Measurements from ENCODE around the gene TXNL4A.

TXNL4A gene, protein sequence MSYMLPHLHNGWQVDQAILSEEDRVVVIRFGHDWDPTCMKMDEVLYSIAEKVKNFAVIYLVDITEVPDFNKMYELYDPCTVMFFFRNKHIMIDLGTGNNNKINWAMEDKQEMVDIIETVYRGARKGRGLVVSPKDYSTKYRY

DNA sequence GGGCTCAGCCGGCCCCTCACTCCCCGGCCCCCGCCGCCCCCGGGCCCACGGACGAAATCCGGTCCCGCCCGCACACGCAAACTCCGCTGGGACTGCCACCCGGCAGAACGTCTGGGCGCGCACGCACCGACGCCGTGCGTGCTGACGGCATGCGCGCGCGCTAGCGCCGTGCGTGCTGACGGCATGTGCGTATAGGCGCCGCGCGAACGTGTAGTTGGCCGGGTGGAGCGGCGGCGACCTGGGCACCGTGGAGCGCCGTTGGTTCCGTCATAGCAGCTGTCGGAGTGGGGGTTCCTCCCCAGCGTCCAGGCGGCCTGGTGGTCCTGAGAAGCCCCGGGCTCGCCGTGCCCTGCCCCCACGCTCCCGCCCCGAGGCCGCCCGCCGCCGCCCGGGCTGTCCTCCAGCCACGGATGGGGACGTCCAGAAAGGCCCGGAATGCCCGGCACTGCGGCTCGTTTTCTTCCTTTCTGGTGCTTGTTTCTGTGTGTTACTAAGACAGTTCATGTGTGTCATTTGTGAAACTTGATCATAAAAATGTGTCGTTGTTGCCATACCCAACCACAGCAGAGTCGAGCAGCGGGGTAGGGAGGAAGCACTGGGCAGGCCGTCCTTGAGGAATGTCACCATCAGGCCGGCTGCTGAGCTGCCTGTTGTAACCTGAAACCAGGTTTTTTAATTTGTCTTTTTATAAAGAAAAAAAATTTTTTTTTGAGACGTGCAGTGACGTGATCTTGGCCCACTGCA is at the start of gene TXNL4A:
TSS of gene TXNL4A (minus strand) at position 113 of the 744 bp plus-strand sequence. CDS start 171 bp downstream, outside the sequence.
- Histone ChIP-seq H3K27ac (peak within 1 kb of the TSS; percentile 88), H3K4me1 (ENCODE audit: low read depth, poor library complexity, severe bottlenecking) (peaks cover 25% of the 10 kb centered on the region), H3K9ac (peak within 1 kb of the TSS; percentile 96), H3K36me3 (ENCODE audit: insufficient read depth) (no peaks in the 10 kb centered on the region), H3K4me2 (peak within 1 kb of the TSS; percentile 86), H3K4me3 (IDR thresholded peaks at IDR 0.05; ENCODE audit: insufficient read depth, low read depth, low read length) (peak within 1 kb of the TSS; percentile 7), H2AFZ (ENCODE audit: low read depth) (peak within 1 kb of the TSS; percentile 88), H3K27me3 (ENCODE audit: insufficient read depth, low read depth) (no peaks in the 10 kb centered on the region), H4K20me1 (ENCODE audit: insufficient read depth) (peaks cover 20% of the 10 kb centered on the region), H3K79me2 (ENCODE audit: insufficient read depth, low read depth) (peaks cover 47% of the 10 kb centered on the region)
- TF ChIP-seq, protein P1, sequence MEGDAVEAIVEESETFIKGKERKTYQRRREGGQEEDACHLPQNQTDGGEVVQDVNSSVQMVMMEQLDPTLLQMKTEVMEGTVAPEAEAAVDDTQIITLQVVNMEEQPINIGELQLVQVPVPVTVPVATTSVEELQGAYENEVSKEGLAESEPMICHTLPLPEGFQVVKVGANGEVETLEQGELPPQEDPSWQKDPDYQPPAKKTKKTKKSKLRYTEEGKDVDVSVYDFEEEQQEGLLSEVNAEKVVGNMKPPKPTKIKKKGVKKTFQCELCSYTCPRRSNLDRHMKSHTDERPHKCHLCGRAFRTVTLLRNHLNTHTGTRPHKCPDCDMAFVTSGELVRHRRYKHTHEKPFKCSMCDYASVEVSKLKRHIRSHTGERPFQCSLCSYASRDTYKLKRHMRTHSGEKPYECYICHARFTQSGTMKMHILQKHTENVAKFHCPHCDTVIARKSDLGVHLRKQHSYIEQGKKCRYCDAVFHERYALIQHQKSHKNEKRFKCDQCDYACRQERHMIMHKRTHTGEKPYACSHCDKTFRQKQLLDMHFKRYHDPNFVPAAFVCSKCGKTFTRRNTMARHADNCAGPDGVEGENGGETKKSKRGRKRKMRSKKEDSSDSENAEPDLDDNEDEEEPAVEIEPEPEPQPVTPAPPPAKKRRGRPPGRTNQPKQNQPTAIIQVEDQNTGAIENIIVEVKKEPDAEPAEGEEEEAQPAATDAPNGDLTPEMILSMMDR (conservative IDR thresholded peaks at IDR 0.05; ENCODE audit: low read depth, low read length), result no peak

DNA sequence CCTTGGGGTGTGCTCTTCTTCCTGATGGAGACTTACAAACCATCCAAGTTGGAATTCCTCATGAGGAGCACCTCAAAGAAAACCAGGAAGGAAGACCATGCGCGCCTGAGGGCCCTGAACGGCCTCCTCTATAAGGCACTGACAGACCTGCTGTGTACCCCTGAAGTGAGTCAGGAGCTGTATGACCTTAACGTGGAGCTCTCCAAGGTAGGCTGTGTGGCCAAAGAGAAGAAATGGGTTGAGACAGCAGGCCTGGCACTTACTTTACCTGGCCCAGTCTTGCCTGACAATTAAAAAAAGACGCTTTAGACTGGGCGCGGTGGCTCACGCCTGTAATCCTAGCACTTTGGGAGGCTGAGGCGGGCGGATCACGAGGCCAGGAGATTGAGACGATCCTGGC is 48.9 kb upstream of the TXNL4A start:
- Histone ChIP-seq H3K4me2 (no peak overlapping the region), H3K79me2 (ENCODE audit: insufficient read depth, low read depth) (peaks cover 22% of the 10 kb centered on the region), H2AFZ (ENCODE audit: low read depth) (no peak overlapping the region), H3K36me3 (ENCODE audit: insufficient read depth) (peaks cover 9% of the 10 kb centered on the region; the same call in 1 of the 2 replicates), H3K27ac (no peak overlapping the region), H3K9ac (no peak overlapping the region), H3K27me3 (ENCODE audit: insufficient read depth, low read depth) (no peaks in the 10 kb centered on the region), H4K20me1 (ENCODE audit: insufficient read depth) (no peaks in the 10 kb centered on the region), H3K4me1 (ENCODE audit: low read depth, poor library complexity, severe bottlenecking) (peaks cover 9% of the 10 kb centered on the region), H3K4me3 (IDR thresholded peaks at IDR 0.05; ENCODE audit: insufficient read depth, low read depth, low read length) (no peak overlapping the region)
- TF ChIP-seq, protein P1 (conservative IDR thresholded peaks at IDR 0.05; ENCODE audit: low read depth, low read length), result no peak

DNA sequence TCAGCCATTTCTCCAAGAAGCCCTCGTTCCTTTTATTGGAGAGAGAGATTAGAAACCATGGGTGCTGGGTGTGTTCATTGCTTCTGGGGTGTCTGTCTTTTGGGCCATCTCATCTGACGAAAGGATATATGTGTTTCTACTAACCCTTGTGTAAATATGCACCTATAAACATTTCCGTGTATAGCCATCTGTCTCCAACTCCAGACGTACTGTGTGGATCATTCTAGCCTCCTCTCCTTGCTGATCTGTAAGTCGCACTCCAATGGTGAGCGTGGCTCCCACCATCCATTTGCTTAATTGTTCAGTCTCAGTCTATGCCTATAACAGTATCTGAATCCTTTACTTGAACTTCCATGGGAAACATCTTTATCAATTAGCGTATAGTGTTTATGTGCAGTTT is 47.6 kb upstream of the TXNL4A start:
- Histone ChIP-seq H4K20me1 (ENCODE audit: insufficient read depth) (no peaks in the 10 kb centered on the region), H3K36me3 (ENCODE audit: insufficient read depth) (peaks cover 7% of the 10 kb centered on the region; the same call in 1 of the 2 replicates), H3K79me2 (ENCODE audit: insufficient read depth, low read depth) (peaks cover 22% of the 10 kb centered on the region), H3K4me1 (ENCODE audit: low read depth, poor library complexity, severe bottlenecking) (peaks cover 9% of the 10 kb centered on the region), H3K27ac (no peak overlapping the region), H2AFZ (ENCODE audit: low read depth) (no peak overlapping the region), H3K9ac (no peak overlapping the region), H3K4me2 (peak overlapping the region; percentile 87; the same call in 1 of the 2 replicates), H3K27me3 (ENCODE audit: insufficient read depth, low read depth) (no peaks in the 10 kb centered on the region), H3K4me3 (IDR thresholded peaks at IDR 0.05; ENCODE audit: insufficient read depth, low read depth, low read length) (no peak overlapping the region)
- TF ChIP-seq, protein P1 (conservative IDR thresholded peaks at IDR 0.05; ENCODE audit: low read depth, low read length), result no peak

DNA sequence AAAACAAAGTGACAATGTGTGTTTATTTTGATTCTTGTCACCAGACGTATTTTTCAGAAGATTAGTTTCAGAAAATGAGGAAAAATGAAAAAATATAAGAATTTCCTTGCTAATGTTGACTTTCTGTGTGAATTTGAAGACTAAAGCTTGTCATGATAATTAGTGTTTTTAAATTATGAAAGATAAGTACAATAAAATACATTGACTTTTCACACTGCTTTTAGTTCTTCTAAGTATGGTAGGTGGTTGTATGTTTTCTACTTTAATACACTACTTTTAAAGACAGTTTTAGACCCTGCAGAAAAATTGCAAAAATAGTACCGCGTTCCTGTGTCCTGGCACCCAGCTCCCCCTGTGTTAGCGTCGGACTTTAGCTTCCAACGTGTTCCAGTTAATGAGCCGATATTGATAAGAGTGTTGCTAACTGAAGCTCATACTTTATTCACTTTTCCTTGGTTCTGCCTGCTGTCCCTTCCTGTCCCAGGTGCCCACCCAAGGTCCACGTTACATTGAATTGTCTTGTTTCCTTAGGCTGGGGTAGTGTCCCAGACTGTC is 46.6 kb upstream of the TXNL4A start:
- Histone ChIP-seq H3K4me1 (ENCODE audit: low read depth, poor library complexity, severe bottlenecking) (peaks cover 9% of the 10 kb centered on the region), H3K9ac (peak overlapping the region; percentile 83), H3K27me3 (ENCODE audit: insufficient read depth, low read depth) (no peaks in the 10 kb centered on the region), H2AFZ (ENCODE audit: low read depth) (peak overlapping the region; percentile 89), H4K20me1 (ENCODE audit: insufficient read depth) (no peaks in the 10 kb centered on the region), H3K27ac (peak overlapping the region; percentile 75), H3K4me2 (peak overlapping the region; percentile 87), H3K4me3 (IDR thresholded peaks at IDR 0.05; ENCODE audit: insufficient read depth, low read depth, low read length) (no peak overlapping the region), H3K36me3 (ENCODE audit: insufficient read depth) (peaks cover 6% of the 10 kb centered on the region; the same call in 1 of the 2 replicates), H3K79me2 (ENCODE audit: insufficient read depth, low read depth) (peaks cover 22% of the 10 kb centered on the region)
- TF ChIP-seq, protein P1 (conservative IDR thresholded peaks at IDR 0.05; ENCODE audit: low read depth, low read length), result peak; percentile 38; the same call in 1 of the 2 replicates
